Endometrial microvascular endothelial cells (primary cell): ENCODE results near the gene HTR2A. TPM values are rescaled to one million over a fixed set of nuclear protein-coding genes. Genes with fewer than 3 reads are reported as not detected.

Experiments used
- in situ Hi-C: cut with HindIII; loops from 2 replicates; pipeline ENCODE4 v1.10.0; 2017; ENCODE audit warnings: low sequenced_read_pairs, low pct_unique_long_range_greater_than_20kb; ENCODE audit errors: inconsistent ontology term
- total RNA-seq: library from RNA; depleted of rRNA; stranded (reverse); fragments of >200 nt; gene quantifications from one replicate; pipeline ENCODE4 v1.2.3, GENCODE V29; 2015; ENCODE audit errors: inconsistent ontology term

Gene HTR2A
- not detected for total RNA-seq

GRCh38 chr13:46896341-46897137, at the start of gene HTR2A:
HTR2A (minus strand) TSS chr13:46897053; CDS start chr13:46895906, 1,147 bp downstream.
- in situ Hi-C loops = no loop called here

- in situ Hi-C loops = no loop called here
Observed at GRCh38 chr13:46936525-46936924, 39.7 kb upstream of the HTR2A start.

- in situ Hi-C loops = no loop called here
Observed at GRCh38 chr13:46934749-46935148, 37.9 kb upstream of the HTR2A start.

GRCh38 chr13:46926916-46927590, 30.2 kb upstream of the HTR2A start:
- in situ Hi-C loops = no loop called here

- in situ Hi-C loops = no loop called here
Observed at GRCh38 chr13:46925486-46925885, 28.6 kb upstream of the HTR2A start.

GRCh38 chr13:46914341-46914740, 17.5 kb upstream of the HTR2A start:
- in situ Hi-C loops = no loop called here

GRCh38 chr13:46913757-46914156, 16.9 kb upstream of the HTR2A start:
- in situ Hi-C loops = no loop called here

GRCh38 chr13:46909042-46909441, 12.2 kb upstream of the HTR2A start:
- in situ Hi-C loops = no loop called here

GRCh38 chr13:46908501-46908900, 11.6 kb upstream of the HTR2A start:
- in situ Hi-C loops = no loop called here

GRCh38 chr13:46906405-46906804, 9.6 kb upstream of the HTR2A start:
- in situ Hi-C loops = no loop called here

- in situ Hi-C loops = no loop called here
Observed at GRCh38 chr13:46905249-46905648, 8.4 kb upstream of the HTR2A start.

- in situ Hi-C loops = no loop called here
Observed at GRCh38 chr13:46903748-46904147, 6.9 kb upstream of the HTR2A start.

GRCh38 chr13:46901721-46902120, 4.9 kb upstream of the HTR2A start:
- in situ Hi-C loops = no loop called here

- in situ Hi-C loops = no loop called here
Observed at GRCh38 chr13:46899801-46900200, 2.9 kb upstream of the HTR2A start.

- in situ Hi-C loops = no loop called here
Observed at GRCh38 chr13:46895381-46895780, 1.5 kb downstream of the HTR2A start.

GRCh38 chr13:46894568-46894967, 2.3 kb downstream of the HTR2A start:
- in situ Hi-C loops = no loop called here

- in situ Hi-C loops = no loop called here
Observed at GRCh38 chr13:46893798-46894560, 2.9 kb downstream of the HTR2A start.

- in situ Hi-C loops = no loop called here
Observed at GRCh38 chr13:46893221-46893740, 3.6 kb downstream of the HTR2A start.

- in situ Hi-C loops = no loop called here
Observed at GRCh38 chr13:46885018-46885417, 11.8 kb downstream of the HTR2A start.
